ENCODE results near the gene ROR1. TPM values are rescaled to one million over a fixed set of nuclear protein-coding genes. Genes with fewer than 3 reads are reported as not detected.

Gene ROR1
- total and polyA plus RNA-seq, 10 of the 15 experiments (the other 5 are each of a cell fraction or from before 2014, with no cell fraction given), result 0.02 to 0.08 (median 0.05) TPM; not detected in 6

DNA sequence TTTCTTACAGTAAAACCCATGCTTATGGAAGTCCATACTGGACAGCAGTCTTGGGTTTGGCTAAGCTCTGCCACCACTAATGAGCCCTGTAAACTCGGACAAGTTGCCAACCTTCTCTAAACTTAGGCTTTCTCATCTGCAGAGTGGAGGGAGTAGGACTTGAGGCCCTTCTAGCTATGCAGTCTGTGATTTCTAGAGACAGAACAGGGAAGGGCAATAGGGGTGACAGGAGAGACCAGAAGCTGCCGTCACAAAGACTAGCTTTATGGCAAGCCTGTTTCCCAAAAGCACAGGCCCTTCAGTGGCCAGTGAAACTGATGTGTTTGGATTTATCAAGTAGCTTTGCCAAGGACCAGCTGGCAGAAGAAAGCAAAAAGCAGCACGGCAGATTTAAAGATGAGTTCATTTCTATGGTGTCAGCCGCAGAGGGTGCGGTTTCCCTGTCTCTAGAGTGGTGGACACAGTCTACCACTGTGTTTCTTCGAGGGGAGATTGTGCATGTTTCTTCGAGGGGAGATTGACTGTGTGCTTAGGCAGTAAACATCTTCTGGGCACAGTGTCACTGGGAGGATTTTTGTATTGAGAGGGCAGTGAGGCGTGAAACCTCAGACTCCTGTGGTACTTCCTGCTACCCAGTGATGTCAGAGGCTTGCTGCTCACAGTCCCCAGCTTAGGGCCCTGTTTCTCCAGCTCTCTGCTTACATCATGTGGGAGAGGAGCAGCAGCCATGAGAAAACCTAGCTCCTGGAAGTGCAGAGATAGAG, 119.0 kb downstream of the ROR1 start:
- 8% methylated on average over 8 of the region's 8 CpGs for WGBS (ENCODE audit: insufficient coverage, insufficient replicate concordance, low lambda C conversion rate, missing lambda C conversion rate)
- Histone ChIP-seq H3K9ac (ENCODE audit: control insufficient read depth, insufficient read depth, low read length) (no peak overlapping the region), H3K36me3 (ENCODE audit: control insufficient read depth in 2 of 2, insufficient read depth in 2 of 2, low read length in 1 of 2) (no peaks in the 10 kb centered on the region), H3K9me3 (replicated peaks; ENCODE audit: control insufficient read depth, insufficient read depth, low read length) (no peaks in the 10 kb centered on the region), H3K4me1 (ENCODE audit: control insufficient read depth, insufficient read depth, low read length) (peaks cover 18% of the 10 kb centered on the region), H3K4me3 (no peak overlapping the region), H3K79me2 (ENCODE audit: control insufficient read depth, insufficient read depth, low read length) (no peaks in the 10 kb centered on the region), H4K20me1 (ENCODE audit: control insufficient read depth, insufficient read depth) (no peaks in the 10 kb centered on the region), H3K27me3 (replicated peaks in 1 of 2; ENCODE audit: control insufficient read depth in 2 of 2, insufficient read depth in 2 of 2, low read length in 1 of 2) (no peaks in the 10 kb centered on the region), H3K27ac (ENCODE audit: control insufficient read depth, insufficient read depth) (no peak overlapping the region), H2AFZ (ENCODE audit: control insufficient read depth, low read depth, low read length) (peak overlapping the region; percentile 4; the same call in 1 of the 2 replicates), H3K4me2 (ENCODE audit: control insufficient read depth, insufficient read depth) (peak overlapping the region; percentile 72)
- peak; percentile 80 for DNase-seq (ENCODE audit: low read depth, low spot score)
- ChIA-PET CTCF (interaction anchor here (0.7 to 1.5 kb wide), 8 partner anchors 9 to 244 kb away, joined by 3 to 5 read pairs (median 4); no protein-coding TSS in a partner anchor), RAD21 (ENCODE audit: unreplicated experiment) (interaction anchor here (0.8 to 1.9 kb wide), 5 partner anchors 21 to 221 kb away, joined by 3 to 6 read pairs (median 3); no protein-coding TSS in a partner anchor), POLR2A (interaction anchor here (0.6 to 1.1 kb wide), 2 partner anchors 79 to 755 kb away, joined by 3 to 4 read pairs; no protein-coding TSS in a partner anchor), SMC1A (ENCODE audit: uncharacterized antibody, unreplicated experiment) (interaction anchor here (0.9 to 2.6 kb wide), 10 partner anchors 10 to 244 kb away, joined by 3 to 11 read pairs (median 4); no protein-coding TSS in a partner anchor)
- FAIRE-seq, result peak; percentile 94
- peak; percentile 98 for ATAC-seq
- intact Hi-C loops (cut with micrococcal nuclease; ENCODE audit: unreplicated experiment) (no loop called here), in situ Hi-C loops (cut with MboI) (no loop called here)
- no TSS peak for BruUV-seq (replicated peaks)
- TF ChIP-seq ZBED1 (IDR thresholded peaks at IDR 0.05; ENCODE audit: borderline replicate concordance) (no peak), NR2F1 (conservative IDR thresholded peaks at IDR 0.05) (0 out of 2 replicates have a peak, but pooled peaks have one; percentile 5), ATF7 (IDR thresholded peaks at IDR 0.05; ENCODE audit: low read depth) (peak; percentile 93), ZNF217 (IDR thresholded peaks at IDR 0.05) (no peak), HDAC6 (IDR thresholded peaks at IDR 0.05; ENCODE audit: unreplicated experiment) (no peak), IKZF1 (conservative IDR thresholded peaks at IDR 0.05) (peak; percentile 57; the same call in 1 of the 2 replicates), SUPT20H (IDR thresholded peaks at IDR 0.05; ENCODE audit: borderline replicate concordance, control insufficient read depth, low read depth, low read length) (no peak), CHD2 (IDR thresholded peaks at IDR 0.05; ENCODE audit: borderline replicate concordance, low read depth, low read length) (0 out of 2 replicates have a peak, but pooled peaks have one; percentile 38), BHLHE40 (IDR thresholded peaks at IDR 0.05; ENCODE audit: borderline replicate concordance in 1 of 2, low read depth in 2 of 2, low read length in 1 of 2) (peak in 1 of 2 experiments; percentile 17; a peak in 1 of 4 replicates), POLR2AphosphoS5 (IDR thresholded peaks at IDR 0.05; ENCODE audit: low read length) (no peak), RFX5 (IDR thresholded peaks at IDR 0.05; ENCODE audit: low read depth, low read length) (no peak), IRF4 (IDR thresholded peaks at IDR 0.05; ENCODE audit: low read depth, low read length) (peak; percentile 43; the same call in 1 of the 2 replicates), RCOR1 (conservative IDR thresholded peaks at IDR 0.05; ENCODE audit: low read depth, low read length) (0 out of 2 replicates have a peak, but pooled peaks have one; percentile 31), FOXM1 (IDR thresholded peaks at IDR 0.05; ENCODE audit: low read depth, low read length) (no peak), CREM (IDR thresholded peaks at IDR 0.05; ENCODE audit: low read depth) (peak; percentile 71)
- TF ChIP-seq, protein P1, sequence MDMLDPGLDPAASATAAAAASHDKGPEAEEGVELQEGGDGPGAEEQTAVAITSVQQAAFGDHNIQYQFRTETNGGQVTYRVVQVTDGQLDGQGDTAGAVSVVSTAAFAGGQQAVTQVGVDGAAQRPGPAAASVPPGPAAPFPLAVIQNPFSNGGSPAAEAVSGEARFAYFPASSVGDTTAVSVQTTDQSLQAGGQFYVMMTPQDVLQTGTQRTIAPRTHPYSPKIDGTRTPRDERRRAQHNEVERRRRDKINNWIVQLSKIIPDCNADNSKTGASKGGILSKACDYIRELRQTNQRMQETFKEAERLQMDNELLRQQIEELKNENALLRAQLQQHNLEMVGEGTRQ (IDR thresholded peaks at IDR 0.05; ENCODE audit: borderline replicate concordance, low read depth, low read length), result no peak
- TF ChIP-seq, protein P2, sequence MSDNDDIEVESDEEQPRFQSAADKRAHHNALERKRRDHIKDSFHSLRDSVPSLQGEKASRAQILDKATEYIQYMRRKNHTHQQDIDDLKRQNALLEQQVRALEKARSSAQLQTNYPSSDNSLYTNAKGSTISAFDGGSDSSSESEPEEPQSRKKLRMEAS (IDR thresholded peaks at IDR 0.05; ENCODE audit: low read depth, low read length), result no peak
- TF ChIP-seq, protein P3, sequence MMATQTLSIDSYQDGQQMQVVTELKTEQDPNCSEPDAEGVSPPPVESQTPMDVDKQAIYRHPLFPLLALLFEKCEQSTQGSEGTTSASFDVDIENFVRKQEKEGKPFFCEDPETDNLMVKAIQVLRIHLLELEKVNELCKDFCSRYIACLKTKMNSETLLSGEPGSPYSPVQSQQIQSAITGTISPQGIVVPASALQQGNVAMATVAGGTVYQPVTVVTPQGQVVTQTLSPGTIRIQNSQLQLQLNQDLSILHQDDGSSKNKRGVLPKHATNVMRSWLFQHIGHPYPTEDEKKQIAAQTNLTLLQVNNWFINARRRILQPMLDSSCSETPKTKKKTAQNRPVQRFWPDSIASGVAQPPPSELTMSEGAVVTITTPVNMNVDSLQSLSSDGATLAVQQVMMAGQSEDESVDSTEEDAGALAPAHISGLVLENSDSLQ (IDR thresholded peaks at IDR 0.05), result peak; percentile 68; the same call in 1 of the 2 replicates
- TF ChIP-seq, protein P4, sequence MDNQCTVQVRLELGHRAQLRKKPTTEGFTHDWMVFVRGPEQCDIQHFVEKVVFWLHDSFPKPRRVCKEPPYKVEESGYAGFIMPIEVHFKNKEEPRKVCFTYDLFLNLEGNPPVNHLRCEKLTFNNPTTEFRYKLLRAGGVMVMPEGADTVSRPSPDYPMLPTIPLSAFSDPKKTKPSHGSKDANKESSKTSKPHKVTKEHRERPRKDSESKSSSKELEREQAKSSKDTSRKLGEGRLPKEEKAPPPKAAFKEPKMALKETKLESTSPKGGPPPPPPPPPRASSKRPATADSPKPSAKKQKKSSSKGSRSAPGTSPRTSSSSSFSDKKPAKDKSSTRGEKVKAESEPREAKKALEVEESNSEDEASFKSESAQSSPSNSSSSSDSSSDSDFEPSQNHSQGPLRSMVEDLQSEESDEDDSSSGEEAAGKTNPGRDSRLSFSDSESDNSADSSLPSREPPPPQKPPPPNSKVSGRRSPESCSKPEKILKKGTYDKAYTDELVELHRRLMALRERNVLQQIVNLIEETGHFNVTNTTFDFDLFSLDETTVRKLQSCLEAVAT (IDR thresholded peaks at IDR 0.05), result 0 out of 2 replicates have a peak, but pooled peaks have one; percentile 47
